H9 (cell line): ENCODE measurements around the gene TERT. TPM values are rescaled to one million over a fixed set of nuclear protein-coding genes. Genes with fewer than 3 reads are reported as not detected.

Experiments used
- DNase-seq: peaks from one replicate; pipeline ENCODE4 v3.0.0-alpha.2; 2017
- H2AFZ ChIP-seq: one replicate; pipeline ENCODE4 v1.6.1; 2013; ENCODE audit warnings: mild to moderate bottlenecking, low read length, control low read depth, moderate library complexity
- H2AK5ac ChIP-seq: 2 replicates; pipeline ENCODE4 v1.6.1; 2013; ENCODE audit warnings: low read length, control low read depth, mixed read lengths; ENCODE audit not compliant: insufficient read length
- H2BK120ac ChIP-seq: one replicate; pipeline ENCODE4 v1.6.1; 2013; ENCODE audit warnings: low read depth, mild to moderate bottlenecking, low read length, control low read depth, inconsistent platforms; ENCODE audit not compliant: poor library complexity, severe bottlenecking
- H2BK12ac ChIP-seq: 2 replicates; pipeline ENCODE4 v1.6.1; 2013; ENCODE audit warnings: low read length, control low read depth, mixed read lengths, low read depth; ENCODE audit not compliant: insufficient read length
- H2BK15ac ChIP-seq: 2 replicates; pipeline ENCODE4 v1.6.1; 2013; ENCODE audit warnings: low read depth, low read length, control low read depth
- H2BK20ac ChIP-seq: one replicate; pipeline ENCODE4 v1.6.1; 2013; ENCODE audit warnings: low read depth, mild to moderate bottlenecking, low read length, control low read depth, inconsistent platforms; ENCODE audit not compliant: poor library complexity, severe bottlenecking
- H2BK5ac ChIP-seq: 2 replicates; pipeline ENCODE4 v1.6.1; 2013; ENCODE audit warnings: low read length, control low read depth, mixed read lengths; ENCODE audit not compliant: insufficient read length
- H3K14ac ChIP-seq: 2 replicates; pipeline ENCODE4 v1.6.1; 2013; ENCODE audit warnings: low read length, control low read depth; ENCODE audit not compliant: insufficient read depth
- H3K18ac ChIP-seq: 2 replicates; pipeline ENCODE4 v1.6.1; 2013; ENCODE audit warnings: low read depth, mild to moderate bottlenecking, mixed read lengths, low read length, control low read depth; ENCODE audit not compliant: insufficient read length
- H3K23ac ChIP-seq: 2 replicates; pipeline ENCODE4 v1.6.1; 2013; ENCODE audit warnings: low read length, control low read depth, mixed read lengths, low read depth; ENCODE audit not compliant: insufficient read length
- H3K23me2 ChIP-seq: 2 replicates; pipeline ENCODE4 v1.6.1; 2013; ENCODE audit warnings: low read depth, mild to moderate bottlenecking, mixed read lengths, low read length, control low read depth; ENCODE audit not compliant: insufficient read length, poor library complexity, severe bottlenecking
- H3K27ac ChIP-seq: 2 replicates; pipeline ENCODE4 v1.5.1; 2013; ENCODE audit warnings: low read length, control low read depth, mixed read lengths, low read depth; ENCODE audit not compliant: insufficient read length
- H3K27me3 ChIP-seq: 2 replicates; pipeline ENCODE4 v1.6.1; 2013; ENCODE audit warnings: low read length, control low read depth, inconsistent platforms; ENCODE audit not compliant: insufficient read depth
- H3K4ac ChIP-seq: 2 replicates; pipeline ENCODE4 v1.6.1; 2013; ENCODE audit warnings: low read depth, mild to moderate bottlenecking, control low read depth, inconsistent platforms, low read length, moderate library complexity
- H3K4me1 ChIP-seq: 2 replicates; pipeline ENCODE4 v1.6.1; 2013; ENCODE audit warnings: low read length, control low read depth, inconsistent platforms; ENCODE audit not compliant: insufficient read depth
- H3K4me2 ChIP-seq: 2 replicates; pipeline ENCODE4 v1.6.1; 2013; ENCODE audit warnings: low read length, control low read depth, mixed read lengths; ENCODE audit not compliant: insufficient read length, insufficient read depth
- H3K56ac ChIP-seq: 2 replicates; pipeline ENCODE4 v1.6.1; 2013; ENCODE audit warnings: low read depth, mild to moderate bottlenecking, mixed read lengths, low read length, control low read depth; ENCODE audit not compliant: insufficient read length
- H3K79me1 ChIP-seq: 2 replicates; pipeline ENCODE4 v1.6.1; 2013; ENCODE audit warnings: low read depth, mild to moderate bottlenecking, moderate library complexity, low read length, control low read depth, inconsistent platforms; ENCODE audit not compliant: insufficient read depth, poor library complexity, severe bottlenecking
- H3K79me2 ChIP-seq: 2 replicates; pipeline ENCODE4 v1.6.1; 2013; ENCODE audit warnings: low read length, control low read depth, inconsistent platforms; ENCODE audit not compliant: insufficient read depth
- H3K9ac ChIP-seq: 2 replicates; pipeline ENCODE4 v1.6.1; 2013; ENCODE audit warnings: low read length, control low read depth, mixed read lengths; ENCODE audit not compliant: insufficient read length; ENCODE audit errors: extremely low read depth
- H3K9me3 ChIP-seq: one replicate; pipeline ENCODE4 v1.6.1; 2013; ENCODE audit warnings: low read depth, low read length, inconsistent platforms; ENCODE audit not compliant: control insufficient read depth
- H3T11ph ChIP-seq: one replicate; pipeline ENCODE4 v1.6.1; 2013; ENCODE audit warnings: mild to moderate bottlenecking, low read length, control low read depth, inconsistent platforms
- H4K20me1 ChIP-seq: one replicate; pipeline ENCODE4 v1.6.1; 2013; ENCODE audit not compliant: control insufficient read depth, insufficient read length, insufficient read depth
- H4K5ac ChIP-seq: 2 replicates; pipeline ENCODE4 v1.6.1; 2013; ENCODE audit warnings: low read depth, mild to moderate bottlenecking, mixed read lengths, low read length, control low read depth; ENCODE audit not compliant: insufficient read length
- H4K8ac ChIP-seq: replicated peaks from 2 replicates; pipeline ENCODE4 v1.6.1; 2013; ENCODE audit warnings: low read length, control low read depth, mixed read lengths, low read depth; ENCODE audit not compliant: insufficient read length
- H4K91ac ChIP-seq: 2 replicates; pipeline ENCODE4 v1.6.1; 2013; ENCODE audit warnings: low read depth, mild to moderate bottlenecking, moderate library complexity, mixed read lengths, low read length, control low read depth; ENCODE audit not compliant: insufficient read length
- H3K27ac Mint-ChIP-seq, 3 experiments: 2 replicates in 2 of 3; 3 replicates in 1 of 3; pipeline ENCODE4 v1.8.0; 2020 to 2021; ENCODE audit warnings: mixed read lengths in 3 of 3, mild to moderate bottlenecking in 1 of 3, moderate library complexity in 1 of 3
- H3K27me3 Mint-ChIP-seq: 2 replicates; pipeline ENCODE4 v1.8.0; 2021; ENCODE audit warnings: low read depth, mild to moderate bottlenecking, moderate library complexity, mixed read lengths
- H3K36me3 Mint-ChIP-seq, 3 experiments: 2 replicates in 2 of 3; 3 replicates in 1 of 3; pipeline ENCODE4 v1.8.0; 2020 to 2021; ENCODE audit warnings: low read depth in 3 of 3, mixed read lengths in 3 of 3; ENCODE audit not compliant: insufficient read depth in 1 of 3
- H3K4me1 Mint-ChIP-seq, 2 experiments: 2 replicates each; pipeline ENCODE4 v1.8.0; 2020; ENCODE audit warnings: mixed read lengths in 2 of 2
- H3K4me3 Mint-ChIP-seq, 2 experiments: 2 replicates in 1 of 2; 3 replicates in 1 of 2; pipeline ENCODE4 v1.8.0; 2020 to 2021; ENCODE audit warnings: mild to moderate bottlenecking in 2 of 2, mixed read lengths in 2 of 2, moderate library complexity in 1 of 2
- H3K9me3 Mint-ChIP-seq, 2 experiments: 2 replicates in 1 of 2; 3 replicates in 1 of 2; pipeline ENCODE4 v1.8.0; 2020; ENCODE audit warnings: mild to moderate bottlenecking in 2 of 2, mixed read lengths in 2 of 2, moderate library complexity in 1 of 2
- CTCF ChIP-seq: fragments of 200-600 bp; sonication (generic); conservative IDR thresholded peaks from 3 replicates; pipeline ENCODE4 v1.8.0; 2021; ENCODE audit warnings: antibody characterized with exemption, mild to moderate bottlenecking
- WGBS: extraction: QIAGEN DNeasy Blood & Tissue Kit; methylation state at CpG from one replicate; pipeline ENCODE4 v1.1.7; 2013; ENCODE audit warnings: missing lambda C conversion rate, low lambda C conversion rate, mixed read lengths; ENCODE audit not compliant: insufficient read length; ENCODE audit errors: extremely low coverage; 5-methylcytosine and 5-hydroxymethylcytosine counted together
- total RNA-seq: library from RNA; stranded (reverse); gene quantifications from 2 replicates; pipeline ENCODE4 v1.2.1, GENCODE V29; 2021

The TERT gene
- total RNA-seq, 1 experiment from 2014 or later: 15.5 TPM

GRCh38 chr5:1232780-1233179, 62.1 kb downstream of the TERT start:
- no peak overlapping the region for H3K9ac ChIP-seq
- H3K79me1 ChIP-seq: no peaks in the 10 kb centered on the region
- H3K27ac ChIP-seq: no peak overlapping the region
- no peak overlapping the region for H2BK20ac ChIP-seq
- Mint-ChIP-seq H3K4me3 (no peak overlapping the region), H3K4me1 (peaks cover 0 to 12% of the 10 kb centered on the region in 2 experiments; a peak in 2 of 4 replicates), H3K27me3 (peaks cover 7% of the 10 kb centered on the region), H3K36me3 (peaks cover 0 to 2% (median 0%) of the 10 kb centered on the region in 3 experiments; a peak in 1 of 7 replicates), H3K27ac (no peak overlapping the region), H3K9me3 (peaks cover 11 to 12% of the 10 kb centered on the region in 2 experiments)
- no peak overlapping the region for H4K91ac ChIP-seq
- H4K5ac ChIP-seq: no peak overlapping the region
- no peak overlapping the region for H2BK120ac ChIP-seq
- no peak for DNase-seq
- H3K14ac ChIP-seq: no peak overlapping the region; the same call in 1 of the 2 replicates
- no CpG with 5 or more reads among the region's 25 CpGs for WGBS
- no peaks in the 10 kb centered on the region for H3K27me3 ChIP-seq
- no peaks in the 10 kb centered on the region for H3K79me2 ChIP-seq
- no peak overlapping the region for H3K56ac ChIP-seq
- no peak for TF ChIP-seq CTCF
- no peak overlapping the region for H2BK5ac ChIP-seq
- H3K9me3 ChIP-seq: no peaks in the 10 kb centered on the region
- H2AK5ac ChIP-seq: no peak overlapping the region
- no peak overlapping the region for H3T11ph ChIP-seq
- no peak overlapping the region for H2BK12ac ChIP-seq
- no peak overlapping the region for H3K18ac ChIP-seq
- H2BK15ac ChIP-seq: no peak overlapping the region
- no peak overlapping the region for H3K4me2 ChIP-seq
- no peaks in the 10 kb centered on the region for H4K20me1 ChIP-seq
- H3K23ac ChIP-seq: no peak overlapping the region
- no peaks in the 10 kb centered on the region; the same call in 1 of the 2 replicates for H3K4me1 ChIP-seq
- H3K23me2 ChIP-seq: no peaks in the 10 kb centered on the region
- H2AFZ ChIP-seq: no peak overlapping the region
- H3K4ac ChIP-seq: no peak overlapping the region
- H4K8ac ChIP-seq: no peak overlapping the region
